ENCODE data around the gene PSMB7.

- TF ChIP-seq CTCF (conservative IDR thresholded peaks at IDR 0.05 in 1 of 2, IDR thresholded peaks at IDR 0.05 in 1 of 2; ENCODE audit: low read depth in 1 of 2, low read length in 2 of 2) (no peak), EZH2 (IDR thresholded peaks at IDR 0.05; ENCODE audit: low read length, missing control alignments) (no peak)
Measured at GRCh38 chr9:124373851-124374250, 41.4 kb downstream of the PSMB7 start.
